CD14-positive monocyte (primary cell): ENCODE data around the gene NME1. TPM values are rescaled to one million over a fixed set of nuclear protein-coding genes. Genes with fewer than 3 reads are reported as not detected.
A peak's percentile ranks its signal among the peaks of the same experiment; 100 is the strongest.

Source experiments
- DNase-seq, 3 donors: peaks; one replicate each; pipeline ENCODE4 v3.0.0-alpha.2; 2011 to 2022
- H2AFZ ChIP-seq: 2 replicates; pipeline ENCODE4 v1.6.0; 2012; ENCODE audit warnings: mild to moderate bottlenecking, low read depth, low read length, inconsistent platforms; ENCODE audit not compliant: insufficient read depth, poor library complexity, severe bottlenecking
- H3K27ac ChIP-seq, 2 donors: 1 replicate in 1 of 2; 2 replicates in 1 of 2; pipeline ENCODE4 v1.5.1; 2012 to 2013; ENCODE audit warnings: low read length in 2 of 2, control low read depth in 1 of 2, inconsistent platforms in 1 of 2, low read depth in 1 of 2, mild to moderate bottlenecking in 1 of 2
- H3K27me3 ChIP-seq, 2 donors: one replicate each; pipeline versions ENCODE4 v1.6.0 to v1.6.1; 2011 to 2013; ENCODE audit warnings: low read length in 2 of 2; ENCODE audit not compliant: control insufficient read depth in 2 of 2, insufficient read depth in 2 of 2
- H3K36me3 ChIP-seq, 2 donors: replicated peaks in 1 of 2; 1 replicate in 1 of 2; 2 replicates in 1 of 2; pipeline versions ENCODE4 v1.5.1 to v1.6.1; 2012 to 2013; ENCODE audit warnings: low read length in 2 of 2, control low read depth in 1 of 2, inconsistent platforms in 1 of 2, mild to moderate bottlenecking in 1 of 2; ENCODE audit not compliant: insufficient read depth in 2 of 2, control insufficient read depth in 1 of 2
- H3K4me1 ChIP-seq, 2 donors: 1 replicate in 1 of 2; 2 replicates in 1 of 2; pipeline versions ENCODE4 v1.5.1 to v1.6.1; 2012 to 2013; ENCODE audit warnings: low read length in 2 of 2, control low read depth in 1 of 2, inconsistent platforms in 1 of 2, mild to moderate bottlenecking in 1 of 2, moderate library complexity in 1 of 2; ENCODE audit not compliant: insufficient read depth in 2 of 2, control insufficient read depth in 1 of 2
- H3K4me2 ChIP-seq: replicated peaks from 2 replicates; pipeline ENCODE3; 2012; ENCODE audit warnings: low read length, moderate library complexity, mild to moderate bottlenecking; ENCODE audit not compliant: poor library complexity, severe bottlenecking; ENCODE audit errors: extremely low read depth
- H3K4me3 ChIP-seq, 3 experiments: fragments of 200-600 bp in 1 of 3; sonication (generic) in 1 of 3; replicated peaks in 1 of 3; 1 replicate in 2 of 3; 2 replicates in 1 of 3; pipeline ENCODE4 v1.5.1; 2011 to 2013; ENCODE audit warnings: low read length in 3 of 3, mild to moderate bottlenecking in 3 of 3, control low read depth in 2 of 3, low read depth in 2 of 3, inconsistent platforms in 1 of 3, moderate library complexity in 1 of 3
- H3K79me2 ChIP-seq: 2 replicates; pipeline ENCODE4 v1.6.0; 2012; ENCODE audit warnings: mild to moderate bottlenecking, control low read depth, inconsistent platforms, low read length, moderate library complexity; ENCODE audit not compliant: insufficient read depth
- H3K9ac ChIP-seq: 2 replicates; pipeline ENCODE4 v1.6.0; 2017; ENCODE audit warnings: low read length, mild to moderate bottlenecking; ENCODE audit not compliant: insufficient read depth, poor library complexity, severe bottlenecking
- H3K9me3 ChIP-seq, 2 donors: replicated peaks in 1 of 2; 1 replicate in 1 of 2; 2 replicates in 1 of 2; pipeline versions ENCODE4 v1.5.1 to v1.6.1; 2012 to 2013; ENCODE audit warnings: low read length in 2 of 2, control low read depth in 1 of 2; ENCODE audit not compliant: control insufficient read depth in 1 of 2, insufficient read depth in 1 of 2
- H4K20me1 ChIP-seq: 2 replicates; pipeline ENCODE4 v1.6.0; 2012; ENCODE audit warnings: mild to moderate bottlenecking, low read length, control low read depth, moderate library complexity; ENCODE audit not compliant: insufficient read depth
- H3K27ac Mint-ChIP-seq, 7 donors: one replicate each; pipeline ENCODE4 v1.8.0; 2020; ENCODE audit warnings: mild to moderate bottlenecking in 7 of 7, mixed read lengths in 7 of 7, moderate library complexity in 6 of 7, inconsistent platforms in 2 of 7
- H3K27me3 Mint-ChIP-seq, 3 donors: one replicate each; pipeline ENCODE4 v1.8.0; 2021 to 2022; ENCODE audit warnings: low read depth in 3 of 3, mild to moderate bottlenecking in 3 of 3, mixed read lengths in 3 of 3, moderate library complexity in 3 of 3, inconsistent platforms in 1 of 3
- H3K36me3 Mint-ChIP-seq, 2 donors: one replicate each; pipeline ENCODE4 v1.8.0; 2020; ENCODE audit warnings: mixed read lengths in 2 of 2, inconsistent platforms in 1 of 2, mild to moderate bottlenecking in 1 of 2
- H3K4me1 Mint-ChIP-seq: one replicate; pipeline ENCODE4 v1.8.0; 2020; ENCODE audit warnings: mild to moderate bottlenecking, mixed read lengths
- H3K4me3 Mint-ChIP-seq, 2 donors: one replicate each; pipeline ENCODE4 v1.8.0; 2020; ENCODE audit warnings: mild to moderate bottlenecking in 2 of 2, mixed read lengths in 2 of 2, moderate library complexity in 1 of 2
- H3K9me3 Mint-ChIP-seq, 7 donors: one replicate each; pipeline ENCODE4 v1.8.0; 2020 to 2022; ENCODE audit warnings: mixed read lengths in 7 of 7, mild to moderate bottlenecking in 6 of 7, moderate library complexity in 6 of 7, inconsistent platforms in 2 of 7
- WGBS: methylation state at CpG from one replicate; pipeline ENCODE4 v1.1.5; 2013; ENCODE audit warnings: missing lambda C conversion rate; ENCODE audit not compliant: insufficient coverage; 5-methylcytosine and 5-hydroxymethylcytosine counted together
- intact Hi-C, 2 donors: fragments of 100-400 bp; cut with micrococcal nuclease; formaldehyde crosslinking; loops; one replicate each; pipeline versions ENCODE4 v1.15.0 to v1.15.1; 2023
- polyA plus RNA-seq, 3 donors: library from polyadenylated mRNA; depleted of rRNA in 1 of 3; unstranded in 2 of 3; stranded (reverse) in 1 of 3; fragments of 300-500 nt in 2 of 3; fragments of >200 nt in 1 of 3; fragmentation: Illumina TruSeq in 2 of 3; gene quantifications; 1 replicate in 2 of 3; 2 replicates in 1 of 3; pipeline ENCODE4 v1.2.3, GENCODE V29; 2012 to 2021
- TF ChIP-seq, protein P1 (sequence below): fragments of 200-600 bp; IDR thresholded peaks from one replicate; pipeline ENCODE4 v1.8.0; 2022; ENCODE audit warnings: antibody characterized with exemption, mild to moderate bottlenecking

The NME1 gene
- polyA plus RNA-seq, 3 donors = 14.8 to 51.4 (median 20.8) TPM

GRCh38 chr17:51180486-51180885, 27.1 kb downstream of the NME1 start:
- H2AFZ ChIP-seq = no peak overlapping the region
- WGBS = no CpG with 5 or more reads among the region's 5 CpGs
- H3K36me3 Mint-ChIP-seq = peaks cover 43 to 66% of the 10 kb centered on the region in 2 donors

DNA sequence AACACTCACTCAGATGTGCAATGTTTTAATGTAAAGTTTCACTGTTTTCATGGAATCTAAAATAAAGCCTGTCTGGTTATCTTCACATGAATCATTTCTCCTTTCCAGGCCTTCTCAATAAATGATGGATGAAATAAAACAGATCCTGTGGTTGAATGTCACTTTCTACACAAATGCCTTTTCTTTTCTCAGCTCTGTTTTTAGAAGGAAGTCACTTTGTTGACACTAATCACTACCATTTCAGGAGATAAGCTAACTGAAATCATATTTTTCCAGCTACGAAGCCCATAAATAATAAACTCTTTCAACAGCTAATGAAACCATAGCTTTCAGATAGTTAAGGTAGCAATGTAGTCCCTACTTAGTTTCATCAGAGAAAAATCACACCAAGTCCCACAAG, 30.8 kb downstream of the NME1 start:
- Mint-ChIP-seq H3K4me1 (no peaks in the 10 kb centered on the region), H3K27me3 (no peaks in the 10 kb centered on the region), H3K9me3 (peaks cover 0 to 2% (median 0%) of the 10 kb centered on the region in 7 donors), H3K36me3 (peaks cover 58 to 78% of the 10 kb centered on the region in 2 donors), H3K27ac (no peak overlapping the region), H3K4me3 (no peak overlapping the region)
- Histone ChIP-seq H3K4me3 (no peak overlapping the region), H4K20me1 (no peaks in the 10 kb centered on the region), H3K36me3 (peaks cover 52 to 89% of the 10 kb centered on the region in 2 donors), H3K27ac (no peak overlapping the region), H3K4me2 (no peak overlapping the region), H3K4me1 (no peaks in the 10 kb centered on the region), H3K9me3 (no peaks in the 10 kb centered on the region), H3K27me3 (no peaks in the 10 kb centered on the region), H3K9ac (no peak overlapping the region), H3K79me2 (no peaks in the 10 kb centered on the region), H2AFZ (no peak overlapping the region)
- TF ChIP-seq, protein P1, sequence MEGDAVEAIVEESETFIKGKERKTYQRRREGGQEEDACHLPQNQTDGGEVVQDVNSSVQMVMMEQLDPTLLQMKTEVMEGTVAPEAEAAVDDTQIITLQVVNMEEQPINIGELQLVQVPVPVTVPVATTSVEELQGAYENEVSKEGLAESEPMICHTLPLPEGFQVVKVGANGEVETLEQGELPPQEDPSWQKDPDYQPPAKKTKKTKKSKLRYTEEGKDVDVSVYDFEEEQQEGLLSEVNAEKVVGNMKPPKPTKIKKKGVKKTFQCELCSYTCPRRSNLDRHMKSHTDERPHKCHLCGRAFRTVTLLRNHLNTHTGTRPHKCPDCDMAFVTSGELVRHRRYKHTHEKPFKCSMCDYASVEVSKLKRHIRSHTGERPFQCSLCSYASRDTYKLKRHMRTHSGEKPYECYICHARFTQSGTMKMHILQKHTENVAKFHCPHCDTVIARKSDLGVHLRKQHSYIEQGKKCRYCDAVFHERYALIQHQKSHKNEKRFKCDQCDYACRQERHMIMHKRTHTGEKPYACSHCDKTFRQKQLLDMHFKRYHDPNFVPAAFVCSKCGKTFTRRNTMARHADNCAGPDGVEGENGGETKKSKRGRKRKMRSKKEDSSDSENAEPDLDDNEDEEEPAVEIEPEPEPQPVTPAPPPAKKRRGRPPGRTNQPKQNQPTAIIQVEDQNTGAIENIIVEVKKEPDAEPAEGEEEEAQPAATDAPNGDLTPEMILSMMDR = no peak
- no peak for DNase-seq
- no CpG with 5 or more reads among the region's 1 CpG for WGBS
- intact Hi-C loops = no loop called here

More at GRCh38 chr17:51180486-51180885, 27.1 kb downstream of the NME1 start:
- Mint-ChIP-seq H3K4me1 (no peaks in the 10 kb centered on the region), H3K27ac (peak overlapping the region in 1 of 7 donors; percentile 41), H3K9me3 (peaks cover 0 to 2% (median 0%) of the 10 kb centered on the region in 7 donors), H3K27me3 (no peaks in the 10 kb centered on the region), H3K4me3 (no peak overlapping the region)
- H3K27ac ChIP-seq = no peak overlapping the region
- no peak for DNase-seq
- no peak overlapping the region for H3K4me2 ChIP-seq
- H3K4me1 ChIP-seq = no peaks in the 10 kb centered on the region
- H3K9ac ChIP-seq = no peak overlapping the region
- no peaks in the 10 kb centered on the region for H3K27me3 ChIP-seq
- TF ChIP-seq, protein P1 = no peak
- peaks cover 46 to 67% of the 10 kb centered on the region in 2 donors for H3K36me3 ChIP-seq
- H3K9me3 ChIP-seq = no peaks in the 10 kb centered on the region
- no peaks in the 10 kb centered on the region for H4K20me1 ChIP-seq
- no peaks in the 10 kb centered on the region for H3K79me2 ChIP-seq
- intact Hi-C loops = no loop called here
- H3K4me3 ChIP-seq = no peak overlapping the region
